K562 (cell line): Measurements from ENCODE around the gene SMOC2. TPM values are rescaled to one million over a fixed set of nuclear protein-coding genes. Genes with fewer than 3 reads are reported as not detected.

ENCODE experiments used
- ATAC-seq: fragments of 200-7000 bp; cut with Tn5 transposase; 3 replicates; pipeline ENCODE4 v1.9.1; 2020; ENCODE audit warnings: moderate library complexity
- BruUV-seq: library from RNA; stranded (reverse); fragments of 400-500 nt; replicated peaks from 2 replicates; lab custom pipeline; 2021; lab: Mats Ljungman, UMichigan
- CTCF ChIA-PET: fragments of 300-600 bp; formaldehyde crosslinking; extraction: SDS; loops from one replicate; lab custom pipeline; 2021; ENCODE audit warnings: low intra/inter-chr PET ratio; lab: Yijun Ruan, JAX
- POLR2A ChIA-PET: fragments of 300-600, 350-650 bp; sonication (Branson Sonifier 250); formaldehyde crosslinking; extraction: SDS; loops from one replicate; lab custom pipeline; 2021; ENCODE audit warnings: antibody characterized with exemption, inconsistent platforms; lab: Yijun Ruan, JAX
- DNase-seq, 4 experiments: peaks; one replicate each; pipeline versions ENCODE4 v3.0.0 to v3.0.0-alpha.2; 2011 to 2018; ENCODE audit warnings: low spot score in 3 of 4, mixed read lengths in 3 of 4; ENCODE audit errors: extremely low read depth in 1 of 4
- FAIRE-seq: peaks from 2 replicates; lab custom pipeline; 2011; peaks lifted over from hg19 to GRCh38; lab: Jason Lieb, UNC
- H2AFZ ChIP-seq: 2 replicates; pipeline ENCODE4 v1.6.0; 2011; ENCODE audit warnings: low read depth, low read length, control low read depth, inconsistent platforms
- H3K27ac ChIP-seq: fragments of 200-600 bp; 3 replicates; pipeline ENCODE4 v1.8.0; 2011; ENCODE audit warnings: low read depth, mild to moderate bottlenecking, control low read depth, inconsistent platforms, low read length, moderate library complexity, mixed read lengths; ENCODE audit errors: extremely low read depth
- H3K27me3 ChIP-seq, 2 experiments: fragments of 300-600 bp in 1 of 2; 2 replicates in 1 of 2; 3 replicates in 1 of 2; pipeline versions ENCODE4 v1.6.0 to v1.8.0; 2011; ENCODE audit warnings: inconsistent platforms in 2 of 2, low read length in 2 of 2, mild to moderate bottlenecking in 1 of 2, mixed read lengths in 1 of 2, moderate library complexity in 1 of 2; ENCODE audit not compliant: control insufficient read depth in 2 of 2, insufficient read depth in 2 of 2
- H3K36me3 ChIP-seq: fragments of 300-600 bp; 3 replicates; pipeline ENCODE4 v1.8.0; 2011; ENCODE audit warnings: mild to moderate bottlenecking, low read length, inconsistent platforms; ENCODE audit not compliant: control insufficient read depth, insufficient read depth
- H3K4me1 ChIP-seq, 2 experiments: fragments of 200-600 bp in 1 of 2; replicated peaks in 1 of 2; 2 replicates in 1 of 2; 3 replicates in 1 of 2; pipeline versions ENCODE4 v1.5.1 to v1.8.0; 2011; ENCODE audit warnings: inconsistent platforms in 2 of 2, low read length in 2 of 2, mild to moderate bottlenecking in 1 of 2, mixed read lengths in 1 of 2, moderate library complexity in 1 of 2; ENCODE audit not compliant: control insufficient read depth in 2 of 2, insufficient read depth in 2 of 2
- H3K4me2 ChIP-seq: 2 replicates; pipeline ENCODE4 v1.6.1; 2011; ENCODE audit warnings: low read length, control low read depth, inconsistent platforms, mixed read lengths; ENCODE audit not compliant: insufficient read depth
- H3K4me3 ChIP-seq: fragments of 200-600 bp; sonication (generic), shearing (Covaris generic); 2 replicates; pipeline ENCODE4 v1.5.1; 2016; ENCODE audit warnings: control low read depth, inconsistent platforms
- H3K79me2 ChIP-seq: fragments of 200-600 bp; 3 replicates; pipeline ENCODE4 v1.8.0; 2011; ENCODE audit warnings: low read length, inconsistent platforms; ENCODE audit not compliant: control insufficient read depth, insufficient read depth
- H3K9ac ChIP-seq, 2 experiments: 2 replicates each; pipeline versions ENCODE4 v1.6.0 to v1.6.1; 2011; ENCODE audit warnings: low read depth in 2 of 2, low read length in 2 of 2, control low read depth in 1 of 2, inconsistent platforms in 1 of 2, mild to moderate bottlenecking in 1 of 2, mixed read lengths in 1 of 2; ENCODE audit not compliant: insufficient read depth in 1 of 2
- H3K9me1 ChIP-seq: one replicate; pipeline ENCODE4 v1.6.0; 2011; ENCODE audit warnings: inconsistent platforms, mild to moderate bottlenecking, low read length, moderate library complexity; ENCODE audit not compliant: control insufficient read depth, insufficient read depth
- H3K9me3 ChIP-seq: replicated peaks from 2 replicates; pipeline ENCODE4 v1.5.1; 2011; ENCODE audit warnings: low read depth, low read length, inconsistent platforms; ENCODE audit not compliant: control insufficient read depth, insufficient read depth
- H4K20me1 ChIP-seq: replicated peaks from 2 replicates; pipeline ENCODE4 v1.6.1; 2011; ENCODE audit warnings: low read length, inconsistent platforms, mixed read lengths; ENCODE audit not compliant: control insufficient read depth, insufficient read depth
- CBX1 ChIP-seq: sonication (generic); IDR thresholded peaks from 2 replicates; pipeline ENCODE4 v1.6.1; 2016; ENCODE audit warnings: antibody characterized with exemption, low read depth, mild to moderate bottlenecking
- MTA3 ChIP-seq: fragments of 450-650 bp; formaldehyde crosslinking; IDR thresholded peaks from 2 replicates; pipeline ENCODE4 v1.6.1; 2017; ENCODE audit warnings: mild to moderate bottlenecking, borderline replicate concordance
- NCOA4 ChIP-seq: fragments of 450-650 bp; IDR thresholded peaks from 2 replicates; pipeline ENCODE4 v1.6.1; 2018; ENCODE audit warnings: mild to moderate bottlenecking; ENCODE audit not compliant: partially characterized antibody
- NFIX ChIP-seq: fragments of 250-450 bp; sonication (Bioruptor Pico); IDR thresholded peaks from 2 replicates; pipeline ENCODE4 v1.4.0; 2020; ENCODE audit warnings: low read depth, mild to moderate bottlenecking, moderate library complexity
- SAP30 ChIP-seq: fragments of 200-600 bp; sonication (generic); IDR thresholded peaks from 2 replicates; pipeline ENCODE4 v1.6.1; 2012; ENCODE audit warnings: borderline replicate concordance, low read depth, mild to moderate bottlenecking, moderate library complexity, low read length, control low read depth, inconsistent platforms; ENCODE audit not compliant: insufficient read depth, poor library complexity, severe bottlenecking
- SMAD3 ChIP-seq: fragments of 450-650 bp; formaldehyde crosslinking; conservative IDR thresholded peaks from 2 replicates; pipeline ENCODE4 v1.4.0; 2020; ENCODE audit warnings: mild to moderate bottlenecking
- TEAD1 ChIP-seq, 2 experiments: fragments of 450-650 bp in 1 of 2; sonication (generic) in 1 of 2; formaldehyde crosslinking; IDR thresholded peaks; 2 replicates each; pipeline versions ENCODE4 v1.4.0 to v1.8.0; 2020 to 2022; ENCODE audit warnings: mild to moderate bottlenecking in 2 of 2, missing genetic modification reagents in 1 of 2
- UBTF ChIP-seq, 2 experiments: IDR thresholded peaks; 2 replicates each; pipeline ENCODE4 v1.6.1; 2012; ENCODE audit warnings: improper control_type of control experiment in 2 of 2, low read depth in 2 of 2, low read length in 2 of 2, borderline replicate concordance in 1 of 2
- XRCC3 ChIP-seq: fragments of 450-650 bp; IDR thresholded peaks from 2 replicates; pipeline ENCODE4 v1.6.1; 2017; ENCODE audit warnings: mild to moderate bottlenecking, moderate library complexity
- ZNF143 ChIP-seq: sonication (generic); formaldehyde crosslinking; IDR thresholded peaks from 2 replicates; pipeline ENCODE4 v1.9.0; 2022; ENCODE audit warnings: mild to moderate bottlenecking, missing genetic modification reagents
- ZNF639 ChIP-seq, 2 experiments: fragments of 200-800 bp in 1 of 2; sonication (Bioruptor generic) in 1 of 2; sonication (generic) in 1 of 2; formaldehyde crosslinking in 1 of 2; IDR thresholded peaks in 1 of 2; conservative IDR thresholded peaks in 1 of 2; 2 replicates each; pipeline versions ENCODE4 v1.5.0 to v1.6.1; 2016 to 2020; ENCODE audit warnings: missing compliant biosample characterization in 1 of 2, missing genetic modification characterization in 1 of 2, missing genetic modification reagents in 1 of 2
- WGBS: fragments of 100-300 bp; shearing (Covaris generic); methylation state at CpG from one replicate; pipeline ENCODE4 v1.1.6; 2016; ENCODE audit warnings: low coverage, mixed read lengths; ENCODE audit not compliant: insufficient coverage; ENCODE audit errors: missing lambda C conversion rate; 5-methylcytosine and 5-hydroxymethylcytosine counted together
- in situ Hi-C: fragments of 300-500 bp; cut with MboI; formaldehyde crosslinking; loops from 4 replicates; pipeline ENCODE4 v1.15.0; 2018; ENCODE audit warnings: inconsistent platforms, mixed read lengths
- intact Hi-C: fragments of 100-400 bp; cut with micrococcal nuclease; formaldehyde crosslinking; loops from 2 replicates; pipeline ENCODE4 v1.14.2; 2022
- polyA plus RNA-seq, 8 experiments: library from polyadenylated mRNA; depleted of rRNA in 4 of 8; stranded (reverse) in 5 of 8; unstranded in 3 of 8; fragments of >200 nt; fragmentation: Nextera tagmentation in 2 of 8; fragmentation: Illumina TruSeq in 1 of 8; extraction: Ambion mirVana in 2 of 8; extraction: Trizol in 1 of 8; gene quantifications; 2 replicates each; pipeline versions ENCODE4 v1.2.1 to v1.2.3, GENCODE V29; 2011 to 2014; ENCODE audit warnings: inconsistent platforms in 1 of 8, missing spikeins in 1 of 8
- total RNA-seq, 7 experiments: library from RNA; depleted of rRNA in 6 of 7; stranded (reverse); fragments of >200 nt in 6 of 7; fragmentation: Illumina TruSeq in 2 of 7; extraction: Trizol in 2 of 7; gene quantifications; 2 replicates each; pipeline versions ENCODE4 v1.2.1 to v1.2.3, GENCODE V29; 2011 to 2021; ENCODE audit warnings: low replicate concordance in 1 of 7
- TF ChIP-seq, protein P1 (sequence below): fragments of 250-450 bp; sonication (Bioruptor Pico); IDR thresholded peaks from 2 replicates; pipeline ENCODE4 v1.4.0; 2020; ENCODE audit warnings: mild to moderate bottlenecking, moderate library complexity
- TF ChIP-seq, protein P2 (sequence below), 2 experiments: fragments of 250-450 bp in 1 of 2; fragments of 450-650 bp in 1 of 2; sonication (Bioruptor Pico) in 1 of 2; IDR thresholded peaks; 2 replicates each; pipeline versions ENCODE4 v1.6.1 to v1.8.0; 2016 to 2021; ENCODE audit warnings: mild to moderate bottlenecking in 2 of 2, moderate library complexity in 2 of 2, missing compliant biosample characterization in 1 of 2, missing genetic modification characterization in 1 of 2

SMOC2 gene
- total and polyA plus RNA-seq, 9 of the 15 experiments (the other 6 are each of a cell fraction or from before 2014, with no cell fraction given), result 0.45 to 2.3 (median 1.1) TPM

DNA sequence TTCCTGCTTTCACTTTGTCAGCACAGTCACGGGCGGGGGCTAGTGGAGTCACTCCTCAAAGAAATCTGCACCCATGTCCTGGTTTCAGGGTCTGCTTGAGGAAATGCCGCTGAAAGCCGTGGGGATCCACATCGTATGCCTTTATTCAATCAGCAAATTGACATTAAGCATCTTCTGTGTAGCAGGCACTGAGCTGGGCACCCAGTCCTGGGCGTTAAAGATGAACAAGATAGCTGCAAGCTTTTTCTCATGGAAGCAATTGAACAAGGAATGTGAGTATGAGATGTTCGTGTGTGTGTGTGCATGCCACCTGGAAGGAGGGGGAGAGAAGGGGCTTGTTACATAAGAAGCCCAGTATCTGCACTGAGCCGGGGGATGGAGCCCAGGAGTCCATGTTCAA is 243.9 kb downstream of the SMOC2 start:
- no peak overlapping the region for H3K27ac ChIP-seq
- no peaks in the 10 kb centered on the region for H3K36me3 ChIP-seq
- no peak overlapping the region for H3K9ac ChIP-seq
- WGBS, result 0% methylated on average over 8 of the region's 8 CpGs
- intact Hi-C loops (no loop called here), in situ Hi-C loops (no loop called here)
- POLR2A ChIA-PET, result no interaction called here
- CTCF ChIA-PET, result no interaction called here
- H3K27me3 ChIP-seq, result peaks cover 28 to 57% of the 10 kb centered on the region in 2 experiments; a peak in 3 of 5 replicates
- H3K79me2 ChIP-seq, result no peaks in the 10 kb centered on the region
- peaks cover 0 to 2% of the 10 kb centered on the region in 2 experiments; a peak in 1 of 5 replicates for H3K4me1 ChIP-seq
- H3K4me3 ChIP-seq, result no peak overlapping the region
- no peaks in the 10 kb centered on the region for H3K9me1 ChIP-seq
- FAIRE-seq, result no peak
- H3K4me2 ChIP-seq, result no peak overlapping the region
- no peak overlapping the region for H2AFZ ChIP-seq
- no peak for ATAC-seq
- H3K9me3 ChIP-seq, result no peaks in the 10 kb centered on the region
- H4K20me1 ChIP-seq, result 0 out of 2 replicates have a peak, but pooled peaks cover 3% of the 10 kb centered on the region
- BruUV-seq, result no TSS peak
- no peak for DNase-seq
- TF ChIP-seq TEAD1 (CRISPR knock-in tag; IDR thresholded peaks at IDR 0.05), result no peak
- no peak for TF ChIP-seq NFIX
- no peak for TF ChIP-seq MTA3
- no peak for TF ChIP-seq CBX1
- TF ChIP-seq, protein P1, sequence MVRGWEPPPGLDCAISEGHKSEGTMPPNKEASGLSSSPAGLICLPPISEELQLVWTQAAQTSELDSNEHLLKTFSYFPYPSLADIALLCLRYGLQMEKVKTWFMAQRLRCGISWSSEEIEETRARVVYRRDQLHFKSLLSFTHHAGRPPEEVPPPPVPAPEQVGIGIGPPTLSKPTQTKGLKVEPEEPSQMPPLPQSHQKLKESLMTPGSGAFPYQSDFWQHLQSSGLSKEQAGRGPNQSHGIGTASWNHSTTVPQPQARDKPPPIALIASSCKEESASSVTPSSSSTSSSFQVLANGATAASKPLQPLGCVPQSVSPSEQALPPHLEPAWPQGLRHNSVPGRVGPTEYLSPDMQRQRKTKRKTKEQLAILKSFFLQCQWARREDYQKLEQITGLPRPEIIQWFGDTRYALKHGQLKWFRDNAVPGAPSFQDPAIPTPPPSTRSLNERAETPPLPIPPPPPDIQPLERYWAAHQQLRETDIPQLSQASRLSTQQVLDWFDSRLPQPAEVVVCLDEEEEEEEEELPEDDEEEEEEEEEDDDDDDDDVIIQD (CRISPR knock-in tag), result no peak
- TF ChIP-seq SMAD3 (CRISPR knock-in tag), result no peak
- no peak for TF ChIP-seq NCOA4
- no peak for TF ChIP-seq ZNF639 (CRISPR knock-in tag; conservative IDR thresholded peaks at IDR 0.05 in 1 of 2, IDR thresholded peaks at IDR 0.05 in 1 of 2)
- no peak for TF ChIP-seq SAP30
- TF ChIP-seq UBTF (IDR thresholded peaks at IDR 0.05; ENCODE audit: borderline replicate concordance in 1 of 2, low read depth in 2 of 2, low read length in 2 of 2), result no peak
- TF ChIP-seq ZNF143, result no peak
- TF ChIP-seq XRCC3, result no peak
- TF ChIP-seq, protein P2, sequence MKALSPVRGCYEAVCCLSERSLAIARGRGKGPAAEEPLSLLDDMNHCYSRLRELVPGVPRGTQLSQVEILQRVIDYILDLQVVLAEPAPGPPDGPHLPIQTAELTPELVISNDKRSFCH (CRISPR knock-in tag; IDR thresholded peaks at IDR 0.05), result no peak
- TF ChIP-seq, protein P2 (tag; IDR thresholded peaks at IDR 0.05), result no peak
